ENCODE measurements around the gene TOR1AIP2.
"Not testable (repeated sequence)": the region's sequence is repeated elsewhere in the genome, so short reads cannot be mapped to it uniquely, and the experiment has no call there.

TOR1AIP2 gene

DNA sequence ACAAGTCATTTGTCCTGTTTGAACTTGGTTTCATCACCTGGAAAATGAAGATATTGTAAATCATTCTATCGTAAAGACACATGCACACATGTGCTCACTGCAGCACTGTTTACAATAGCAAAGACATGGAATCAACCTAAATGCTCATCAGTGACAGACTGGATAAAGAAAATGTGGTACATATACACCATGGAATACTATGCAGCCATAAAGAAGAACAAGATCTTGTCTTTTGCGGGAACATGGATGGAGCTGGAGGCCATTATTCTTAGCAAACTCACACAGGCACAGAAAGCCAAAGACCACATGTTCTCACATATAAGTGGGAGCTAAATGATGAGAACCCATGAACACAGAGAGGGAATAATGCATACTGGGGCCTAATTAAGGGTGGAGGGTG, 73.2 kb downstream of the TOR1AIP2 start:
- DNase-seq, result not testable (repeated sequence)

DNA sequence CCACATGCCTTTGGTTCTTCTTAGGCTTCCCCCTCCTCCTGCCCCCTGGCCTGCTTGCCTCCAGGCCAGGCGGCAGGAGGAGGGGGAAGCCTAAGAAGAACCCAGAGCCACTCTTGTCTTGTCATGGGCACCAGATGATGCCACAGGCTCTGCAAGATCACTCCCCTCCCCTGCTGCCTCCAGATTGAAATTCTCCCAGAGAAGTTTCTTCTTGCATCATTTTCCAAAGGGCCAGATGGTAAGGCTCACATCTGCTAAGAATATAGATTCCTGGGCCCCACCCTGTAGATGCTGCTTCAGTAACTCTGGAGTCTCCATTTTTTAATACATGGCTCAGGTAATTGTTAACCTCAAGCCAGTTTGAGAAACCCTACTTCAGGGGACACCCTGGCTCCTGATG, 73.7 kb downstream of the TOR1AIP2 start:
- no peak for DNase-seq

DNA sequence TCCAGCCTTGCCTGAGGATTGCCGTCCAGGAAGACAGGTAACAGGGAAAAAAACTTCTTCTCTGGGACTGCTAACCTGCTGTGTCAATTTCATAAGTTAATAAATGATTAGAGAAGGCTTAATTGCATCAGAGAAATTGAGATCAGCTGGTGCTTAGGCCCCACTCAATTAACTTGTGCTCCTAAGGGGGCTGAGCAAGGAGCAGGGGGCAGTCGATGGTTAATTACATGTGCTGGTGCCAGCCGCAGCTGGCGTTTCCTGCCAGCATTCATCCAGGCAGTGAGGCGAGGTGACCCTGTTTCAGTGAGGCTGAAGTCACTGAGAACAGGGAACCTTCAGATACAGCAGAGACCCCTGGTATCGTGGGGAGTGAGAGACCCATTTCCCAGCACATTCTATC, 74.5 kb downstream of the TOR1AIP2 start:
- no peak for DNase-seq

DNA sequence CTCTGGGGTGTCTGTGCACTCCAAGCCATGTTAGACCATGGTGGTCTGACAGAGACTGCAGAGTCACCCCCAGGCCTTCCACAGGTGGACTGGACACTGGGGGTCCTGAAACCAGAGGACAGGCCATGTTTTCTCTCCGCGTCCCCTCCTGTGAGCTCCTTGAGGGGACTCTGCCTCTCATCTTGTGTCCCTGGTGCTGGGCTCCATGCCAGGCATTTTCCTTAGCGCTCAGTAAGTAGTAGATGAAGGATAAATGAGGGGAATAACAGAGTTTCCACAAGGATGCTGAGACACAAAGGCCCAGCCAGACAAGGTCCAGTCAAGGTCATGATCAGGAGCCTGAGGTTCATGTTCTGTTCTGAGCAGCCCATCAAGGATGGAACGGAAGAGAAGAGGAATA, 77.1 kb downstream of the TOR1AIP2 start:
- DNase-seq, result no peak

DNA sequence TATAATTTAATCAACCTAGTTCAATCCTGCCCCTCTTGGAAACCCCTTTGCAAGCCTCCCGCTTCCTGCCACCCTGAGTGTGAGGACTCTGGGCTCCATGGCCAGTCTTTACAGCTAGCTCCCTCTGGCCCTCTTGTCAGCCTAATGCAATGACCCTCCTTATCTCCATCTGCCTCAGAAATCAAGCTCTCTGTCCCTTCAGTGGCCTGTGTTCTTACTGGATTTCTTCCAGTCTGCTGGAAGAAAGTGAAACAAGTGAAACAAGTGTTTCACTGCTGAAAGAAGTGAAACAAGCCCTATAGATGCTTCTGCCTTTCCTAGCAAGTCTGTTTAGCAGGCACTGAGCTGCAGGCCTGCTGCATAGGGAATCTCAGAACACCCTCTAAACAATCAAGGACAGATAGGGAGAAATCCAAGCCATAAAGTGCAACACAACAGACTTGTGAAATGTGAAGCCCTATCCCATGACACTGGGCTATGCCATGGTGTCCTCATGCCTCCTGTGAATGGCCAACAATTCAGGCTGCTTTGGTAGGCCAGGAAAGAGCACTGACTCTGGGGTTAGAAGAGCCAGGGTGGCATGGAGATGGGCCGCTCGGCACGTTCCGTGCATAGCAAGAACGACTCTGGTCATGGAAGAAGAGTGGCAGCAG, 78.6 kb downstream of the TOR1AIP2 start:
- DNase-seq, result no peak

DNA sequence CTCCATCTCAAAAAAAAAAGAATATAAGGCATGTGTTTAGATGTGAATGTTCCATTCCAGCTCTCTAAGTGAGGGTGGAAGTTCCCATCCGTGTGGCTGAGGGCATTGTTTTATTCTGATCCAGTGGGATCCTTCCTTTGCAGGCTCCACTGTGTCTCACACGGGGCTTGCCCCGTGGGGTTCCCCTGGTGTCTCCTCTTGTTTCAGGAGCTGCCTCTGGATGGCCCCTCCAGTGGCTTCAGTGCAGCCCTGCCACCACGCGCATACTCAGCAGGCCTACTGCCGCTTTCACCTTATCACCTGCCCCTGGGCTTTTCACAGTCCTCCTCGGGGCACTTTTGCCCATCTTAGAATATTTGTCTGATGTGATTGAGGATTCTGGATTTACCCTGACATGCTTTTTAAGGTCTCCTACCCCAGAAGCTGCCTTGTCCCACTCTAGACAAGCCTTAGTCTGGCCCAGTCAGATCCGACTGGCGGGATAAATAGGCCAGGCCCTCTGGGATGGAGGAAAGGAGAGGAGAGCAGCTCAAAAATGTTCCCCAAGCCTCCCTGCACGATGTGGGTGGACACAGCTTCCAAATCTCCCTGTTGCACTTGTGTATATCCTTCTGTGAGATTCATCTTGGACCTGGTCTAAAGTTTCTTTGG, 79.3 kb downstream of the TOR1AIP2 start:
- no peak for DNase-seq

DNA sequence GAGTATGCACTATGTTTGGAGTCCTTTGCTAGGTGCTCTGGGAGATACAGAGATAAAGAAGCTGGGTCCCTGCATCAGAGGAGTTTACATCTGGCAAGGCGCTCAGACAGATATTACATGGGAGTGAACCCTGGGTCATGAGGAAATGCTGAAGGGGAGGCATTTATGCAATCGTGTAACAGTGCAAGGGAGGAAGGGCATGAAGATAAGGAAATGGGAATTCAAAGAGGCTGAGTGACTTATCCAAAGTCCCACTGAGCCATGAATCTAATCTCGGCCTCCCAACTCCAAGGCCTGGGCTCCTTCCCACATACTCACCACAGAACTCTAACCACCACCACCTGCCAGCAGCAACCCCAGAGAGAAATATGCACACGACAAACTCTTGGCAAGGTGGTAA, 82.9 kb downstream of the TOR1AIP2 start:
- DNase-seq, result no peak

DNA sequence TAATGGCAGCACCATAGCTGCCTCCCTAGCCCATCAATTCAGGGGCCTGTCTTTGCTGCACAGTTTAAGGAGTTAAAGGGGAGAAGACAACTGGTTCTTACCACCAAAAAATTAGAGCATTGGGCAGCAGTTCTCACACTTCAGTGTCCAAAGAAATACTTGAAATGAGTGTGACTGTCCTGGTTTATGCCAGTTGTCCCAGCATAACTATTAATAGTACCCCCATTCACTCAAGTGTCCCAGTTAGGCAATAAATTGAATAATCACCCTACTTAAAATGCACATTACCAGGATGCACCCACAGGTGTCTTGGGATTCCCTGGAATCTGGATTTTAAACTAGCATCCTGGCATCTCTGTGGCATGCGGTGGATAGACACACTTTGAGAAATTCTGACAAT, 83.5 kb downstream of the TOR1AIP2 start:
- DNase-seq, result no peak

DNA sequence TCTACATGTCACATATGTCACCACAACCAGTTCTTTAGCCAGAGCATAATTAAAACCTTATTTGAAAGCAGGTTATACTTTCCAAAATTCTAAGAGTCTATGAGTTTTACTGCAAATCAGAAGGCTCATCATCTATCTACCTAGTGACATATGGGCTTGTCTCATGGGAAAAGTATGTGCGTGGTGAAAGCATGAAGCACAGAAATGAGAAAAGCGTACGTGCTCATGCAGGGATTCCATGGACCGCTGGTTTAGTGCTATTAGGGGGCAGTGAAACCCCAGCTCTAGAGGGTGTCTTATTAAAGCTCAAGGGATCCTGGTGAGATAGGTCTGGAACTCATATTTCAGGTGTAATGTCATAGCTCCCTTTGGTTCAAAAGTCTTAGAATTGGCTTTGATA, 84.3 kb downstream of the TOR1AIP2 start:
- DNase-seq, result no peak

Measured in CD4-positive, alpha-beta T cell treated with Interleukin-15 for 1 hour (primary cell).